Measurements from ENCODE around the gene ATXN1L.
A peak's percentile ranks its signal among the peaks of the same experiment; 100 is the strongest.
"Not testable (repeated sequence)": the region's sequence is repeated elsewhere in the genome, so short reads cannot be mapped to it uniquely, and the experiment has no call there.

The ATXN1L gene

GRCh38 chr16:71894229-71894920 lies 48.6 kb downstream of the ATXN1L start:
- DNase-seq (ENCODE audit: low read depth) = no peak

- peak; percentile 98 for DNase-seq (ENCODE audit: low read depth)
Observed at GRCh38 chr16:71894921-71895678, 49.3 kb downstream of the ATXN1L start, which contains the start of gene IST1. Gene IST1, plus strand, starts transcription at chr16:71895531. Its CDS starts 20,110 bp downstream, at chr16:71915641.

GRCh38 chr16:71895679-71896365 lies 50.0 kb downstream of the ATXN1L start:
- DNase-seq (ENCODE audit: low read depth) = no peak

- no peak for DNase-seq (ENCODE audit: low read depth)
Observed at GRCh38 chr16:71896764-71897368, 51.1 kb downstream of the ATXN1L start.

- no peak for DNase-seq (ENCODE audit: low read depth)
Observed at GRCh38 chr16:71899171-71899570, 53.4 kb downstream of the ATXN1L start.

GRCh38 chr16:71902656-71903365 lies 57.0 kb downstream of the ATXN1L start:
- DNase-seq (ENCODE audit: low read depth) = no peak

- DNase-seq (ENCODE audit: low read depth) = no peak
Observed at GRCh38 chr16:71903608-71904007, 57.8 kb downstream of the ATXN1L start.

- no peak for DNase-seq (ENCODE audit: low read depth)
Observed at GRCh38 chr16:71904239-71904638, 58.5 kb downstream of the ATXN1L start.

- DNase-seq (ENCODE audit: low read depth) = not testable (repeated sequence)
Observed at GRCh38 chr16:71905765-71906164, 60.0 kb downstream of the ATXN1L start.

Data from GM04504 (cell line).